ENCODE results near the gene DDIT3.

- TF ChIP-seq POLR2A (IDR thresholded peaks at IDR 0.05; ENCODE audit: control extremely low read depth in 1 of 2, low read depth in 2 of 2, low read length in 2 of 2) = no peak
- TF ChIP-seq ATF3 (IDR thresholded peaks at IDR 0.05; ENCODE audit: insufficient read depth, low read depth, low read length) = no peak
- no peak for TF ChIP-seq CTCF (IDR thresholded peaks at IDR 0.05; ENCODE audit: control extremely low read depth in 1 of 3, insufficient read depth in 1 of 3, low read depth in 1 of 3, low read length in 3 of 3)
- TF ChIP-seq EZH2 (IDR thresholded peaks at IDR 0.05; ENCODE audit: low read depth, low read length, severe bottlenecking) = no peak
- no peak for TF ChIP-seq POLR2AphosphoS5 (IDR thresholded peaks at IDR 0.05; ENCODE audit: low read depth, low read length)
- TF ChIP-seq JUND (IDR thresholded peaks at IDR 0.05; ENCODE audit: low read length) = no peak
- no peak for TF ChIP-seq HDAC2 (IDR thresholded peaks at IDR 0.05; ENCODE audit: borderline replicate concordance in 1 of 2, low read depth in 2 of 2, low read length in 2 of 2)
- TF ChIP-seq SRF (IDR thresholded peaks at IDR 0.05; ENCODE audit: low read depth, low read length) = no peak
- TF ChIP-seq SP1 (IDR thresholded peaks at IDR 0.05; ENCODE audit: low read depth, low read length) = no peak
These were observed 45.9 kb downstream of the DDIT3 start for GRCh38 chr12:57474430-57474829.

Measured in H1 (cell line).